Measurements from ENCODE around the gene SERINC2. TPM values are rescaled to one million over a fixed set of nuclear protein-coding genes. Genes with fewer than 3 reads are reported as not detected.

The SERINC2 gene
- total RNA-seq, 1 experiment from 2014 or later = 26.0 TPM

GRCh38 chr1:31416101-31416736, 3.2 kb downstream of the SERINC2 start:
- POLR2A ChIA-PET = no interaction called here
- no peak for TF ChIP-seq ATF1 (CRISPR knock-in tag; IDR thresholded peaks at IDR 0.05)
- TF ChIP-seq PRRX2 (CRISPR knock-in tag; IDR thresholded peaks at IDR 0.05) = no peak
- TF ChIP-seq PREB (CRISPR knock-in tag; IDR thresholded peaks at IDR 0.05; ENCODE audit: borderline replicate concordance) = no peak
- TF ChIP-seq, protein P1, sequence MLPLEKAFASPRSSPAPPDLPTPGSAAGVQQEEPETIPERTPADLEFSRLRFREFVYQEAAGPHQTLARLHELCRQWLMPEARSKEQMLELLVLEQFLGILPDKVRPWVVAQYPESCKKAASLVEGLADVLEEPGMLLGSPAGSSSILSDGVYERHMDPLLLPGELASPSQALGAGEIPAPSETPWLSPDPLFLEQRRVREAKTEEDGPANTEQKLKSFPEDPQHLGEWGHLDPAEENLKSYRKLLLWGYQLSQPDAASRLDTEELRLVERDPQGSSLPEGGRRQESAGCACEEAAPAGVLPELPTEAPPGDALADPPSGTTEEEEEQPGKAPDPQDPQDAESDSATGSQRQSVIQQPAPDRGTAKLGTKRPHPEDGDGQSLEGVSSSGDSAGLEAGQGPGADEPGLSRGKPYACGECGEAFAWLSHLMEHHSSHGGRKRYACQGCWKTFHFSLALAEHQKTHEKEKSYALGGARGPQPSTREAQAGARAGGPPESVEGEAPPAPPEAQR (CRISPR knock-in tag; IDR thresholded peaks at IDR 0.05) = no peak
- TF ChIP-seq EMX1 (CRISPR knock-in tag; IDR thresholded peaks at IDR 0.05) = no peak
- TF ChIP-seq MXD4 (CRISPR knock-in tag; IDR thresholded peaks at IDR 0.05; ENCODE audit: borderline replicate concordance) = no peak
- no peak for TF ChIP-seq SP1 (CRISPR knock-in tag; conservative IDR thresholded peaks at IDR 0.05)
- no peak for TF ChIP-seq ERG (CRISPR knock-in tag; IDR thresholded peaks at IDR 0.05)
- TF ChIP-seq, protein P2, sequence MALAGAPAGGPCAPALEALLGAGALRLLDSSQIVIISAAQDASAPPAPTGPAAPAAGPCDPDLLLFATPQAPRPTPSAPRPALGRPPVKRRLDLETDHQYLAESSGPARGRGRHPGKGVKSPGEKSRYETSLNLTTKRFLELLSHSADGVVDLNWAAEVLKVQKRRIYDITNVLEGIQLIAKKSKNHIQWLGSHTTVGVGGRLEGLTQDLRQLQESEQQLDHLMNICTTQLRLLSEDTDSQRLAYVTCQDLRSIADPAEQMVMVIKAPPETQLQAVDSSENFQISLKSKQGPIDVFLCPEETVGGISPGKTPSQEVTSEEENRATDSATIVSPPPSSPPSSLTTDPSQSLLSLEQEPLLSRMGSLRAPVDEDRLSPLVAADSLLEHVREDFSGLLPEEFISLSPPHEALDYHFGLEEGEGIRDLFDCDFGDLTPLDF (CRISPR knock-in tag; IDR thresholded peaks at IDR 0.05) = no peak
- TF ChIP-seq AR (CRISPR knock-in tag; IDR thresholded peaks at IDR 0.05) = no peak
- H3K4me1 Mint-ChIP-seq = peaks cover 45% of the 10 kb centered on the region

GRCh38 chr1:31417148-31417547, 4.1 kb downstream of the SERINC2 start:
- Mint-ChIP-seq H3K4me3 (no peak overlapping the region), H3K27me3 (ENCODE audit: low read depth) (peaks cover 5% of the 10 kb centered on the region; the same call in 1 of the 2 replicates), H3K9me3 (no peaks in the 10 kb centered on the region), H3K36me3 (no peaks in the 10 kb centered on the region), H3K27ac (0 out of 2 replicates have a peak overlapping the region, but pooled peaks have one; percentile 55), H3K4me1 (peaks cover 46% of the 10 kb centered on the region)
- ChIA-PET CTCF (interaction anchor here (1.5 to 9.0 kb wide), 2 partner anchors 21 to 132 kb away, joined by 4 to 225 read pairs; no protein-coding TSS in a partner anchor), POLR2A (no interaction called here)
- ATAC-seq = no peak
- DNase-seq (ENCODE audit: low spot score) = no peak
- TF ChIP-seq ZNF396 (CRISPR knock-in tag; IDR thresholded peaks at IDR 0.05; ENCODE audit: borderline replicate concordance) (no peak), GABPB1 (CRISPR knock-in tag; IDR thresholded peaks at IDR 0.05) (peak; percentile 32; the same call in 1 of the 2 replicates)

More at GRCh38 chr1:31416101-31416736, 3.2 kb downstream of the SERINC2 start:
- Mint-ChIP-seq H3K4me3 (no peak overlapping the region), H3K9me3 (no peaks in the 10 kb centered on the region), H3K36me3 (no peaks in the 10 kb centered on the region), H3K27ac (no peak overlapping the region), H3K27me3 (ENCODE audit: low read depth) (peaks cover 14% of the 10 kb centered on the region)
- DNase-seq (ENCODE audit: low spot score) (no peak), ATAC-seq (no peak)
- CTCF ChIA-PET = interaction anchor here (0.6 to 9.0 kb wide), 3 partner anchors 20 to 345 kb away, joined by 3 to 225 read pairs (median 4); no protein-coding TSS in a partner anchor
